HL-60 (cell line): ENCODE results near the gene FDCSP.

ENCODE experiments used
- DNase-seq, 2 experiments: peaks; one replicate each; pipeline ENCODE4 v3.0.0-alpha.2; 2010 to 2020; ENCODE audit warnings: low read depth in 1 of 2, low spot score in 1 of 2
- H3K27ac ChIP-seq: fragments of 250-450 bp; sonication (Bioruptor Pico); replicated peaks from 2 replicates; pipeline ENCODE4 v1.5.1; 2020; ENCODE audit warnings: mild to moderate bottlenecking, moderate library complexity
- H3K27me3 ChIP-seq: fragments of 250-450 bp; sonication (Bioruptor Pico); 2 replicates; pipeline ENCODE4 v1.5.1; 2021; ENCODE audit warnings: mild to moderate bottlenecking, moderate library complexity; ENCODE audit not compliant: insufficient read depth, poor library complexity, severe bottlenecking
- H3K4me3 ChIP-seq: replicated peaks from 2 replicates; pipeline ENCODE4 v1.5.1; 2011; ENCODE audit warnings: mild to moderate bottlenecking, control low read depth, low read length; ENCODE audit not compliant: insufficient read depth
- CTCF ChIP-seq: IDR thresholded peaks from one replicate; pipeline ENCODE4 v1.5.1; 2011; ENCODE audit warnings: low read length, control low read depth, inconsistent platforms; ENCODE audit not compliant: insufficient read depth
- GABPA ChIP-seq: IDR thresholded peaks from 2 replicates; pipeline ENCODE4 v1.6.1; 2012; ENCODE audit warnings: low read depth
- POLR2AphosphoS5 ChIP-seq: IDR thresholded peaks from 2 replicates; pipeline ENCODE4 v1.6.1; 2012; ENCODE audit warnings: low read depth
- REST ChIP-seq: IDR thresholded peaks from 2 replicates; pipeline ENCODE4 v1.6.1; 2012; ENCODE audit warnings: low read depth; ENCODE audit not compliant: insufficient replicate concordance
- SPI1 ChIP-seq: IDR thresholded peaks from 2 replicates; pipeline ENCODE4 v1.6.1; 2012; ENCODE audit warnings: low read depth, mild to moderate bottlenecking, borderline replicate concordance
- long read RNA-seq: library from polyadenylated mRNA; unstranded; transcript quantifications from one replicate; pipeline ENCODE4 v2.0.0, GENCODE V29; 2020

FDCSP gene
- long read RNA-seq = 0 reads

DNA sequence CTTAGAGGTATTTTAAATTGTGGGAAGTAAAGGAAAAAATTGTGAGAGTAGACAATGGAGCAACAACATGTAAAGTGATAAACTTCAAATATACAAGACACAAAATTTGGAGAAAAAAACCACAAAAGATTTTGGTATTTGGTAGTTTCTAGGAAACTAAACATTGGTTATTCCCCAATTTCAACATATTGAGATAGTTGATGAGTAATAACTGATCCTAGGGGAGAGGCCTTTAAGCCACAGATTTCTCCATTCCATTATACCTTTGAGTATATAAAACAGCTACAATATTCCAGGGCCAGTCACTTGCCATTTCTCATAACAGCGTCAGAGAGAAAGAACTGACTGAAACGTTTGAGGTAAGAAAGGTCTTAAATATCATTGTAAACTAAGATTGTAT lies at the start of gene FDCSP:
FDCSP (plus strand) TSS at position 301 of the 400 bp plus-strand sequence. CDS start 5,071 bp downstream, outside the sequence.
- Histone ChIP-seq H3K27me3 (no peaks in the 10 kb centered on the region), H3K4me3 (no peak within 1 kb of the TSS), H3K27ac (no peak within 1 kb of the TSS)
- no peak for DNase-seq
- TF ChIP-seq REST (no peak), POLR2AphosphoS5 (no peak), SPI1 (no peak), CTCF (no peak), GABPA (no peak)

GRCh38 chr4:70177090-70177489 lies 48.8 kb upstream of the FDCSP start:
- Histone ChIP-seq H3K27me3 (no peaks in the 10 kb centered on the region), H3K27ac (no peak overlapping the region), H3K4me3 (no peak overlapping the region)
- no peak for TF ChIP-seq SPI1
- no peak for TF ChIP-seq CTCF
- no peak for TF ChIP-seq GABPA
- TF ChIP-seq REST = no peak
- TF ChIP-seq POLR2AphosphoS5 = no peak
- no peak for DNase-seq

GRCh38 chr4:70178075-70178660 lies 47.8 kb upstream of the FDCSP start:
- DNase-seq = no peak
- TF ChIP-seq GABPA (no peak), REST (no peak), POLR2AphosphoS5 (no peak), SPI1 (no peak), CTCF (no peak)

More at GRCh38 chr4:70178075-70178660, 47.8 kb upstream of the FDCSP start:
- no peak overlapping the region for H3K4me3 ChIP-seq
- H3K27me3 ChIP-seq = no peaks in the 10 kb centered on the region
- H3K27ac ChIP-seq = no peak overlapping the region
